HG02870 (cell line): Measurements from ENCODE around the gene STAT2.
"Not testable (repeated sequence)": the region's sequence is repeated elsewhere in the genome, so short reads cannot be mapped to it uniquely, and the experiment has no call there.

ENCODE experiments used
- ATAC-seq: cut with Tn5 transposase; IDR thresholded peaks from one replicate; pipeline ENCODE4 v1.9.1; 2021; ENCODE audit warnings: mild to moderate bottlenecking, moderate library complexity; ENCODE audit not compliant: unreplicated experiment

The STAT2 gene

DNA sequence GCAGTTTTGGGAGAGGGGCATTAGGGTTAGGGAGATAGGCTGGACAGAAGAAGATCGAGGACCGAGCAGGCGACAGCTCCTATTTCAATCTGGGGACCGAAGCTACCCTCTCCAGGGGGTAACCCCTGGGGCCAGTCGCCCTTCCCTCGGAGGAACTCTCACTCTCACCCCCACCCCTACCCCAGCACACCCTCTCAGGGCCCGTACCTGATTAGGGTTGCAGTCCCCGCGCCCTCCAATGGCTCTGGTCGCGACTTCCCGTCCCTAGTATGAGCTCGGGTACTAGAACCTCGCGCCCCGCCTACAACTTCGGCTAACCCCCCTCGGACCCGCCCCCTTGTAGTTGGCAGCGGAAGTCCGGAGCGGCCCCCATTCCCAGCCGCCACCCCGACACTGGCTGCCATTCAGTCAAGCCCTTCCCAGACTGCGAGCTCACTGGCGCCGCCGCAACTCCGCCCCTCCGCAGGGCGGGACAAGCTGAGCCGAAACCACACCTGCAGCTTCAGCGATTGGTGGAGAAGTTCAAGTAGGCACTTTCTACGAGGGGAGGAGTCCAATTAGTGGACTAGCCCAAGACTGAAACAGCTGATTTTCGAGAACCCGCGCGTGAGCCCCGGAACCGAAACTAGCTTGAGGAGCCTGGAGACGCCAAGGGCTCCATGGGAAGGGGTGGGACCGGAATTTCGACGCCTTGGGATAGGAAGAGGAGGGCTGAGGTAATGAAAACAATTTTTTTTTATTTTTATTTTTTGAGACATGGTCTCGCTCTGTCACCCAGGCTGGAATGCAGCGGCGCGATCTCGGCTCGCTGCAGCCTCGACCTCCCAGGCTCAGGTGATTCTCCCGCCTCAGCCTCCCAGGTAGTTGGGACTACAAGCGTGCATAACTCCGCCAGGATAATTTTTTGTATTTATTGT lies at the start of gene STAT2:
STAT2 (minus strand) TSS at position 257 of the 917 bp plus-strand sequence. CDS start 3,536 bp downstream, outside the sequence.
- ATAC-seq = peak; percentile 95

DNA sequence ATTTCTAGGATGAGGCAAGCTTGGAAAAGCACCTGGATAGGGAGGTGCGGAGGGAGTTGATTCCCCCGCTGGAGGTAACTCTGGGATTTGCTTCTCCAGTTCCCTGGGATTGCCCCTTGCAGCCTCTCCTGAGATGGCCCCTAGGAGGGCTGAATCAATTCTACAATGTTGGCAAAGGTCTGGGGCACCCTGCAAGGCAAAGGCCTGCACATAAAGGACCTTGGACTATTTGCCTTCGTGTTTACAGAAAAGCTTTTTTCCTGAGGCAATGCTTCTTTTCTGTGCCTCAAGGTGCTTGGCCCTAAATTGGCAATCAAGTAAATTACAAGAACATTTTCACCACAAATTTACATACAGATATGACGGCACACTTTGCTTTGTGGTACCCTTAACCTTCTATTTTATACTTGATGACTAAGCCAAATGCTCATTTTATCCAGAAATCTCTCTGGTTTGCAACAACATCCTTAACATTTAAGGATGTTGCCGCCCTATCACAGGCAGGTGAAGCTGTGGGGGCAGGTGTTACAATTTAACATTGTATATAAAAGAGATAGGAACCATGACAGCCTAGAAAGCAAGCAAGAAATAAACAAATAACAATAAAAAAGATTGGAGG lies 49.0 kb upstream of the STAT2 start:
- no peak for ATAC-seq

DNA sequence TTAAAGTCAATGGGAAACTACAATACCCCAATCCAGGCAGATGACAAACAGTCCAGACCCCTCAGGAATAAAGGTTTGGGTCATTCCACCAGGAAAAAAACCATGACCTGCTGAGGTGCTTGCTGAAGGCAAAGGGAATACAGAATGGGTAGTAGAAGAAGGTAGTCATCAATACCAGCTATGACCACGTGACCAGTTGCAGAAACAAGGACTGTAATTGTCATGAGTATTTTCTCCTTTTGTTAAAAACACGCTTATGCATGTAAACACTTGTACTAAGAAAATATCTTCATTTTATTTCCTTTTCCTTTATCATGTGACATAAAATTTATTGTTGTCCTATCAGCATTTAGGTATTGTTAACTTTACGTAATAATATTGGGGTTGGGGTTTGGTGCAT lies 44.3 kb upstream of the STAT2 start:
- ATAC-seq = not testable (repeated sequence)

DNA sequence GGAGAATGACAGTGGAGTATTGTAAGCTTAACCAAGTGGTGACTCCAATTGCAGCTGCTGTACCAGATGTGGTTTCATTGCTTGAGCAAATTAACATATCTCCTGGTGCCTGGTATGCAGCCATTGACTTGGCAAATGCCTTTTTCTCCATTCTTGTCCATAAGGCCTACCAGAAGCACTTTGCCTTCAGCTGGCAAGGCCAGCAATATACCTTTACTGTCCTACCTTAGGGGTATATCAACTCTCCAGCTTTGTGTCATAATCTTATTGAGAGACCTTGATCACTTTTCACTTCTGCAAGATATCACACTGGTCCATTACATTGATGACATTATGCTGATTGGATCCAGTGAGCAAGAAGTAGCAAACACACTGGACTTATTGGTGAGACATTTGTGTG lies 41.7 kb upstream of the STAT2 start:
- ATAC-seq = not testable (repeated sequence)

DNA sequence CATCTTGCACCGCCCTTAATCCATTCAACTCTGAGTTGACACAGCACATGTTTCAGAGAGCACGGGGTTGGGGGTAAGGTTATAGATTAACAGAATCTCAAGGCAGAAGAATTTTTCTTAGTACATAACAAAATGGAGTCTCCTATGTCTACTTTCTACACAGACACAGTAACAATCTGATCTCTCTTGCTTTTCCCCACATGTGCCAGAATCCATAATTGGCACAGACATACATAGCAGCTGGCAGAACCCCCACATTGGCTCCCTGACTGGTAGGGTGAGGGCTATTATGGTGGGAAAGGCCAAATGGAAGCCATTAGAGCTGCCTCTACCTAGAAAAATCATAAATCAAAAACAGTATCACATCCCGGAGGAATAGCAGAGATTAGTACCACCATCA lies 41.2 kb upstream of the STAT2 start:
- not testable (repeated sequence) for ATAC-seq

DNA sequence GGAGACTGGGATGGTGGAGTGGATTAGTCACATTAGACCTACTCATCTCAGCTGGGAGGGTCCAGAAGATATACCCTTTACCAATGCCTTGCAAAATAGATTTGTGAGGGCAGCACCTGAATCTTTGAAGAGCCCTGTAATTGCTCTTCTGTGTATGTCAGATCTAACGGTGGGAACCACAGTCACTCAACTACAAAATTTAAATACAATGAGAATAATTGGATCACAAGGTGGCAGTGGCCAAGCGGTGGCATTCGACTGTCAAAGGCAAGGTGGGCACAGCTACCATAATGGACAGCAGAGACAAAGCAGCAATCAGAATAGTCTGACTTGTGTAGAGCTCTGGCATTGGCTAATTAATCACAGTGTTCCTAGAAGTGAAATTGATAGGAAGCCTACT lies 39.6 kb upstream of the STAT2 start:
- not testable (repeated sequence) for ATAC-seq

DNA sequence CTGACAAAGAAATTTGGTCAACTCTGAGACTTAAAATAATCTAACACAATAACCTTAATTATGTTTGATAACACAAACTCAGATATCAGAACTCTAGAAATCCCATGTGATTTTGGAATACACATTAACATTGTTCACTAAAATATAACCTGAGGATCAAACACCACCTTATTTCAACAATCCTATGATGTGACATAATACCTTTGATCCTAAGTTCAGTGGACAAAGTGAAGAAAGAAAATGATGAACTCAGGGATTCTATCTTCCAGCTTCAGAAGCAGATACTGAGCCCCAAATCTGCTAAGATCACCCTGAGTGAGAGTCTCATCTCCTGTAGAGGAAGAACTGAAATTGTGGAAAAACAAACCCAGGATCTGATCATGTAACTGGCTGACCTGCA lies 38.4 kb upstream of the STAT2 start:
- no peak for ATAC-seq

DNA sequence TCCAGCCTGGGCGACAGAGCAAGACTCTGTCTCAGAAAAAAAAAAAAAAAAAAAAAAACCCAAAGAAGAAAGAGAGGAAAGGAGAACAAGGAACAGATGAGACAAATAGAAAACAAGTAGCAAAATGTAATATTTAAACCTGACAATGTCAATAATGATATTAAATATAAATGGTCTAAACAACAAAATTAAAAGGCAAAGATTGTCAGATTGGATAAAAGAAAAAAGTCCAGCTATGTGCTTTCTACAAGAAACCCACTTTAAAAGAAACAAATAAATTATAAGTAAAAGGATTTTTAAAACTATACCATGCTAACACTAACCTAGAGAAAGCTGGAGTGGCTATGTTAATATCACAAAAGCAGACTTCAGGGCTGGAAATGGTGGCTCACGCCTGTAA lies 32.4 kb upstream of the STAT2 start:
- ATAC-seq = no peak

DNA sequence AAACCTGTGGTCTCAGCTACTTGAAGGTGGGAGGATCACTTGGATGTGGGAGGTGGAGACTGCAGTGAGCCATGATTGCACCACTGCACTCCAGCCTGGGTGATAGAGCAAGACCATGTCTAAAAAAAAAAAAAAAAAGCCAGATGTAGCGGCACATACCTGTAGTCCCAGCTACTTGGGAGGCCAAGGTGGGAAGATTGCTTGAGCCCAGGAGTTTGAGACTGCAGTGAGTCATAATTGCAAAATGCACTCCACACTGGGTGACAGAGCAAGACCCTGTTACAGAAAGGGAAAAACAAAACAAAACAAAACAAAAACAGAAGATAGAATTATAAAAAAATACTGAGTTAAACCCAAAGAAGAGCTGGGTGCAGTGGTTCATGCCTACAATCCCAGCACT lies 31.8 kb upstream of the STAT2 start:
- ATAC-seq = no peak

DNA sequence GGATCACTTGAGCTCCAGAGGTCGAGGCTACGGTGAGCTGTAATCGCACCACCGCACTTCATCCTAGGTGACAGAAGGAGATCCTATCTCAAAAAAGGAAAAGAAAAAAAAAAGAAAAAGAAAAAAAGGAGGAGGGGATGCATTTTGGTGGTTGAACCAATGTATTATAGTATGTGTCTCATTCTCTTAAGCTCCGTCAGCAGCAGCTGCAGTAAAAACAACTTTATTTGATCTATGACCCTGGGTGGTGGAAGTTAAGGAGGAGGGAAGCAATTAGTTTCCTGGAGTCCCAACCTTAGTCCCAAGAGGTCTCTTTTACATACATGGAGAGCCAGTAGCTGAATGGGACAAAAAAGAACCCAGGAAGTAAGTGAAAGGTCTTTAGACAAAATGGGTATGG lies 29.5 kb upstream of the STAT2 start:
- ATAC-seq = no peak

DNA sequence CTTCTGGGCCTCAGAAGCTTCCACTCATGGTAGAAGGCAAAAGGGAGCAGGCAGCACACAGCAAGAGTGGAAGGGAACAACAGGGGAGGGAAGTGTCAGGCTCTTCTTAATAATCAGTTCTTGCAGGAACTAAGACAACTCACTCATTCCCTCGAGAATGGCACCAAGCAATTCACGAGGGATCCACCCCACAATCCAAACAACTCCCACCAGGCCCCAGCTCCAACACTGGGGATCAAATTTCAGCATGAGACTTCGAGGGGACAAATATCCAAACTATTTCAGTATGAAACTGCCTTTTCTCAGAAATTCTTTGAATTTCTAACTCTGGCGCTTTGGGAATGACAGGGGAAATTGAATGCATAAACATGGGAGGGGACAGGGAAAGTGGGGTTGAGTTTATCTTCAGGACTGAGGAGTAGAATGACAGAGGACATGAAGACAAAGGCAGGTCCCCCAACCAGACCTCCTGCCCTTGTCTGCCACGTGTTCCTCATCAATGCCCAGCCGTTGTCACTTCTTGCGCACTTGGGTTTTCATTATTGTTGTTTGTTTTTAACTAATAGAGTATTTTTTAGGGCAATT lies 27.3 kb upstream of the STAT2 start:
- no peak for ATAC-seq

DNA sequence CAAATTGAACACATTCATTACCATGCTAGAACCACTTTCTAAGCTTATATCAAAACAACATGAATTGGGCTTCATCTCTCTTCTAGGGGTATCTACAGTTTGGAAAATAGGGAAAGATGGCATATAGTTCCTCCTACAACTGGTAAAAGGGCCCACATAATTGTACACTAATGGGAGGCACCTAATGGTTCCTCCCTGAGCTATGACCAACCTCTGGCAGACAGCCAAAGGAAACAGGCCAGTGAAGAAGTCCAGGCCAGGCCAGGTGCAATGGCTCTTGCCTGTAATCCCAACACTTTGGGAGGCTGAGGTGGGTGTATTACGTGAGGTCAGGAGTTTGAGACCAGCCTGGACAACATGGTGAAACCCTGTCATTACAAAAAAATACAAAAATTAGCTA lies 26.0 kb upstream of the STAT2 start:
- ATAC-seq = no peak

DNA sequence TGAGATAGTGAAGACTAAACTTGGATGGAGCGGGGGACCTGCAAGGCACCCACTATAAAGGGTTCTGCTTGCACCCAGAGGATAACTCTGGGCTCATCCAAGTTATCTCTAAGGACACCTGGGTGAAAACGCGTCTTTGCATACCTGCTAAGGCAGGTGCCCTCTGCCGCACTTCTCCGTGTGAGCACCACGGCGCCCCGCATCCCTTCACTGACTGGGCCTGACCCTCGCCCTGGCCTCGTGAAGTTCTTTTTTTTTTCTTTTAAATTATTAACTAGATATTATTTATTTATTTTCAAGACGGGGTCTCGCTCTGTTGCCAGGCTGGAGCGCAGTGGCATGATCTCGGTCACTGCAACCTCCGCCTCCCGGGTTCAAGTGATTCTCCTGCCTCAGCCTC lies 22.7 kb upstream of the STAT2 start:
- ATAC-seq = no peak

DNA sequence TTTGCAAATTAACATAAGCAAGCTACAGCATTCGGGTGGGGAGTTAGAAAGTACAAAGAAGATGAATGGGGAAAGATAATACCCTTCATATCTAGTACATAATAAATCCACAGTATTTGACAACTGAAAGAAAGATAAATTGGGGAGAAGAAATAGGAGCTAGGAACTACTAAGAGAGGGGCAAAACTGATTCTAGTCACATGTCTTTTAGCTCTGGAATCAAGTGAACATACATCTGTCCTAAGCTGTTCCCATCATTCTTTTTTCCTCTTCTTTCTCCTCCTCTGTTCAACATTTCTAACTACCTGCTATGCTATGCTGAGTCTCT lies 18.0 kb upstream of the STAT2 start:
- no peak for ATAC-seq

DNA sequence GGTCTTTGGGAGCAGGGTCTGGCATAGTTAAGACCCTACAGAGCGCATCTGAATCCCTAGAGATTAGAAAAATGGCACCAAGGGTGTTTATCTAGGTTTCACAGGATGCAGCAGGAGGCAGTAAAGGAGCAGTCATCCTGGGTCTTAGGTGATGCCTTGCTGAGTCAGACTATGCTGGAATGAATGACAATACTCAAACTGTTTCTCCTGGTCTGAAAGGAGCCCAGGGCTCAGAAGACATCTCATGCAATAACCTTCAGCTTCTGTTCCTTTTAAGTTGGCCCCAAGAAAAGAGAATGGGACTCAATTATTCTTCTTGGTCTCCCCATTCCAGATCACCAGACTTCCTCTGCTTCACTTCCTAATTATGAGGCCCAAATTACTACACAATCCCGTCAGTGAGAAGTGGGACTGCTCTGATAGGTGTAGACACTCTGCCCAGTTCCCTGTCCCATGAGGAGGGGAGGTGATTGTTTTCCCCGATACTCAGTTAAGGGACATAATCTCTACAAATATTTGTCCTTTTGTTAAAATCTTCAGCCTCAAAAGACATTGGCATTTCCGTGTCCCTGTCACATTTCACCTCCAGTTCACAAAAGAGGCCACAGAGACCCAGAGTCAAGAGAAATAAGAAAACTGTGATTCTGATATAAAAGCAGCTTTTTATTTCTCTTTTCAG lies 17.5 kb upstream of the STAT2 start:
- ATAC-seq = no peak

DNA sequence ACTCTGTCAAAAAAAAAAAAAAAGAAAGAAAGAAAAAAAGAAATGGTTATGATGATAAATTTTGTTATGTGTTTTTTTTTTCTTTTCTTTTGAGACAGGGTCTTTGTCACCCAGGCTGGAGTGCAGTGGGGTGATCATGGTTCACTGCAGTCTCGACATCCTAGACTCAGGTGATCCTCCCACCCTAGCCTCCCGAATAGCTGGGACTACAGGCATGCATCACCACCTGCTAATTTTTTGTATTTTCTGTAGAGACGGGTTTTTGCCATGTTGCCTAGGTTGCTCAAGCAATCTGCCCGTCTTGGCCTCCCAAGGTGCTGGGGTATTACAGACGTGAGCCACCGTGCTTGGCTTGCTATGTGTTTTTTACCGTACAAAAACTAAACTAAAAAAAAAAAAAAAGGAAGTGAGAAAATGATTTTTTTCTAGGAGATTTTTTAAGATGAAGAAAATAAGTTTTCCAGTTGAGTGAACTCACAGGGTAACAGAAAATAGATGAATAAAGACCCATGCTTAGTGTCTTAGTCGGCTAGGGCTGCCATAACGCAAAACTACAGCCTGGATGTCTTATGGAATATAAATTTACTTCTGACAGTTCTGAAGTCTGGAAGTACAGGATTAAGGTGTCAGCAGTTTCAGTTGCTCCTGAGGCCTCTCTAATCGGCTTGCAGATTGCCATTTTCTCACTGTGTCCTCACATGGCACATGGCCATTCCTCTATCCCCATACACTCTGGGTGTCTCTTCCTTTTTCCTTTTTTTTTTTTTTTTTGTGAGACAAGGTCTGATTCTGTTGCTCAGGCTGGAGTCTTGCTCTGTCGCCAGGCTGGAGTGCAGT lies 15.9 kb upstream of the STAT2 start:
- ATAC-seq = no peak

DNA sequence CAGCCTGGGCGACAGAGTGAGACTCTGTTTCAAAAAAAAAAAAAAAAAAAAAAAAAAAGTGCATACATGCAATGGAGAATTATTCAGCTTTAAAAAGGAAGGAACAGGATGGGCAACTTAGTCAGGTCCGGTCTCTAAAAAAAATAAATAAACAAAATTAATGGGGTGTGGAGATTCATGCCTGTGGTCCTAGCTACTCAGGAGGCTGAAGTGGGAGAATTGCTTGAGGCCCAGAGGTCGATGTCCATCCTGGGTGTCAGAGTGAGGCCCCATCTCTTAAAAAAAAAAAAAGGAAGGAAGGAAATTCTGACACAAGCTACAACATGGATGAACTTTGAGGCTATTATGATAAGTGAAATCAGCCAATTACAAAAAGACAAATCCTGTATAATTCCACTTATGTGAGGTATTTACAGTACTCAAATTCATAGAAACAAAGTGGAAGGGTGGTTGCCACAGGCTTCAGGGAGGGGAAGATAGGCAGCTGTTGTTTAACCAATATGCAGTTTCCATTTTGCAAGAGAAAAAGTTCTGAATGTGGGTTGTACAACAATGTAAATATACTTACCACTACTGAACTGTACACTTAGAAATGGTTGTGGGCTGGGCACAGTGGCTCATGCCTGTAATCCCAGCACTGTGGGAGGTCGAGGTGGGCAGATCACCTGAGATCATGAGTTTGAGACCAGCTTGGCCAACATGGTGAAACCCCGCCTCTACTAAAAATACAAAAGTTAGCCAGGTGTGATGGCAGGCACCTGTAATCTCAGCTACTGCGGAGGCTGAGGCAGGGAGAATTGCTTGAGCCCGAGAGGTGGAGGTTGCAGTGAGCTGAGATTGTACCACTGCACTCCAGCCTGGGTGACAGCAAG lies 15.1 kb upstream of the STAT2 start:
- no peak for ATAC-seq

DNA sequence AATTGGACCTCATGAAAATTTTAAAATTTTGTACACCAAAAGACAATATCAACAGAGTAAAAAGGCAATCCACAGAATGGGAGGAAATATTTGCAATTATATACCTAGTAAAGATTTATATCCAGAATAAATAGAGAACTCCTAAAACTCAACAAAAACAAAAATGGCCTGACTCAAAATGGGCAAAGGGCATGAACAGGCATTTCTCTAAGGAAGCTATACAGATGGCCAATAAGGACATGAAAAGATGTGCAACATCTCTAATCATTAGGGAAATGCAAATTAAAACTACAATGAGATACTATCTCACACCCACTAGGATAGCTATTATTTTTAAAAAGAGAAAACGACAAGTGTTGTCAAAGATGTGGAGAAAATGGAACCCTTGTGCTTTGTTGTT lies 13.6 kb upstream of the STAT2 start:
- no peak for ATAC-seq

DNA sequence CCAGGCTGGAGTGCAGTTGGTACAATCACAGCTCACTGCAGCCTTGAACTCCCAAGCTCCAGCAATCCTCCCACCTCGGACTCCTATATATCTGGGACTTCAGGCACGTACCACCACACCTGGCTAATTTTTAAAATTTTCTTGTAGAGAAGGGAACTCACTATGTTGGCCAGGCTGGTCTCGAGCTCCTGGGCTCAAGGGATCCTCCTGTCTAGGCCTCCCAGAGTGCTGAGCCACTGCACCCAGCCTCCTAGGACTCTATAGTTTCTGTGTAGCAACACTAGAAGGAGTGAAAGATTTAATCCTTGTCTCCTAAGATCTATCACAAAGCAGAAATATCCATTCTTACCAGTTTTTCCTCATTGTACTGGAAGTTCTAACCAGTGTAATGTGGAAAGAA lies 7.0 kb upstream of the STAT2 start:
- ATAC-seq = no peak
